ENCODE data around the gene ST6GALNAC6.
"Not testable (repeated sequence)": the region's sequence is repeated elsewhere in the genome, so short reads cannot be mapped to it uniquely, and the experiment has no call there.

Gene ST6GALNAC6

GRCh38 chr9:127893392-127893791, 6.0 kb downstream of the ST6GALNAC6 start:
- DNase-seq (ENCODE audit: low read depth in 2 of 2) = no peak

GRCh38 chr9:127892831-127893230, 6.6 kb downstream of the ST6GALNAC6 start:
- DNase-seq (ENCODE audit: low read depth in 2 of 2) = no peak

- DNase-seq (ENCODE audit: low read depth in 2 of 2) = no peak
Measured at GRCh38 chr9:127890053-127890452, 9.3 kb downstream of the ST6GALNAC6 start.

- no peak for DNase-seq (ENCODE audit: low read depth in 2 of 2)
Measured at GRCh38 chr9:127887792-127888191, 11.6 kb downstream of the ST6GALNAC6 start.

- DNase-seq (ENCODE audit: low read depth in 2 of 2) = no peak
Measured at GRCh38 chr9:127886401-127886972, 12.9 kb downstream of the ST6GALNAC6 start.

- DNase-seq (ENCODE audit: low read depth in 2 of 2) = no peak
Measured at GRCh38 chr9:127885508-127886281, 13.7 kb downstream of the ST6GALNAC6 start.

GRCh38 chr9:127884976-127885490, 14.4 kb downstream of the ST6GALNAC6 start:
- no peak for DNase-seq (ENCODE audit: low read depth in 2 of 2)

- no peak for DNase-seq (ENCODE audit: low read depth in 2 of 2)
Measured at GRCh38 chr9:127884427-127884911, 14.9 kb downstream of the ST6GALNAC6 start.

GRCh38 chr9:127883959-127884358, 15.4 kb downstream of the ST6GALNAC6 start:
- DNase-seq (ENCODE audit: low read depth in 2 of 2) = no peak

GRCh38 chr9:127881715-127882114, 17.7 kb downstream of the ST6GALNAC6 start:
- not testable (repeated sequence) for DNase-seq (ENCODE audit: low read depth in 2 of 2)

- DNase-seq (ENCODE audit: low read depth in 2 of 2) = no peak
Measured at GRCh38 chr9:127880143-127880542, 19.3 kb downstream of the ST6GALNAC6 start.

GRCh38 chr9:127878652-127879390, 20.6 kb downstream of the ST6GALNAC6 start:
- no peak for DNase-seq (ENCODE audit: low read depth in 2 of 2)

- no peak for DNase-seq (ENCODE audit: low read depth in 2 of 2)
Measured at GRCh38 chr9:127878001-127878651, 21.3 kb downstream of the ST6GALNAC6 start.

GRCh38 chr9:127877566-127877998, 21.8 kb downstream of the ST6GALNAC6 start, which contains the start of gene AK1:
TSS of gene AK1 (minus strand) at chr9:127877675. CDS start at chr9:127874617, 3,058 bp downstream.
- no peak for DNase-seq (ENCODE audit: low read depth in 2 of 2)

GRCh38 chr9:127876764-127877562, 22.4 kb downstream of the ST6GALNAC6 start:
- no peak for DNase-seq (ENCODE audit: low read depth in 2 of 2)

GRCh38 chr9:127876026-127876763, 23.2 kb downstream of the ST6GALNAC6 start:
- no peak for DNase-seq (ENCODE audit: low read depth in 2 of 2)

GRCh38 chr9:127875306-127875966, 24.0 kb downstream of the ST6GALNAC6 start:
- DNase-seq (ENCODE audit: low read depth in 2 of 2) = no peak

GRCh38 chr9:127874301-127875221, 24.8 kb downstream of the ST6GALNAC6 start:
- no peak for DNase-seq (ENCODE audit: low read depth in 2 of 2)

All from stimulated activated CD8-positive, alpha-beta memory T cell treated with anti-CD3 and anti-CD28 coated beads, Interleukin-2, amount 100 ng/mL, for 1 hour (primary cell).